Measurements from ENCODE around the gene HS3ST2. TPM values are rescaled to one million over a fixed set of nuclear protein-coding genes. Genes with fewer than 3 reads are reported as not detected.
"Not testable (repeated sequence)": the region's sequence is repeated elsewhere in the genome, so short reads cannot be mapped to it uniquely, and the experiment has no call there.

Gene HS3ST2
- total and polyA plus RNA-seq, 5 donors from 2014 or later = not detected

GRCh38 chr16:22813223-22813947, 577 bp upstream of the HS3ST2 start:
- Histone ChIP-seq H3K4me3 (ENCODE audit: low read depth, low read length) (no peak overlapping the region), H3K36me3 (ENCODE audit: control insufficient read depth, insufficient read depth, low read length) (no peaks in the 10 kb centered on the region), H3K27ac (ENCODE audit: insufficient read depth, low read length, poor library complexity, severe bottlenecking) (no peak overlapping the region), H3K4me1 (ENCODE audit: control insufficient read depth, insufficient read depth, low read length, poor library complexity, severe bottlenecking) (no peaks in the 10 kb centered on the region), H3K27me3 (ENCODE audit: control insufficient read depth, insufficient read depth, low read length) (peaks cover 9% of the 10 kb centered on the region), H3K9me3 (ENCODE audit: control insufficient read depth in 2 of 2, low read length in 2 of 2) (no peaks in the 10 kb centered on the region)
- H3K36me3 Mint-ChIP-seq = no peaks in the 10 kb centered on the region
- DNase-seq = peak in 1 of 3 donors; percentile 17
- no peak overlapping the region for H3K4me3 Mint-ChIP-seq
- peaks cover 0 to 2% (median 0%) of the 10 kb centered on the region in 4 donors for H3K4me1 Mint-ChIP-seq
- peaks cover 64% of the 10 kb centered on the region for H3K27me3 Mint-ChIP-seq
- H3K9me3 Mint-ChIP-seq = peaks cover 0 to 3% (median 0%) of the 10 kb centered on the region in 7 donors
- H3K27ac Mint-ChIP-seq = no peak overlapping the region
- ATAC-seq (ENCODE audit: low read depth in 2 of 2) = no peak

GRCh38 chr16:22814711-22815105, 746 bp downstream of the HS3ST2 start:
- ATAC-seq (ENCODE audit: low read depth in 2 of 2) (no peak), DNase-seq (no peak)
- Mint-ChIP-seq H3K27ac (no peak overlapping the region), H3K27me3 (peaks cover 64% of the 10 kb centered on the region), H3K4me1 (peaks cover 0 to 2% (median 0%) of the 10 kb centered on the region in 4 donors), H3K4me3 (no peak overlapping the region), H3K36me3 (no peaks in the 10 kb centered on the region), H3K9me3 (peaks cover 0 to 3% (median 0%) of the 10 kb centered on the region in 7 donors)
- Histone ChIP-seq H3K4me1 (ENCODE audit: control insufficient read depth, insufficient read depth, low read length, poor library complexity, severe bottlenecking) (no peaks in the 10 kb centered on the region), H3K9me3 (ENCODE audit: control insufficient read depth in 2 of 2, low read length in 2 of 2) (no peaks in the 10 kb centered on the region), H3K36me3 (ENCODE audit: control insufficient read depth, insufficient read depth, low read length) (no peaks in the 10 kb centered on the region), H3K4me3 (ENCODE audit: low read depth, low read length) (no peak overlapping the region), H3K27ac (ENCODE audit: insufficient read depth, low read length, poor library complexity, severe bottlenecking) (no peak overlapping the region), H3K27me3 (ENCODE audit: control insufficient read depth, insufficient read depth, low read length) (peaks cover 6% of the 10 kb centered on the region)

GRCh38 chr16:22815863-22816262, 1.9 kb downstream of the HS3ST2 start:
- Mint-ChIP-seq H3K4me1 (peaks cover 0 to 2% (median 0%) of the 10 kb centered on the region in 4 donors), H3K9me3 (peaks cover 0 to 3% (median 0%) of the 10 kb centered on the region in 7 donors), H3K36me3 (no peaks in the 10 kb centered on the region), H3K27ac (no peak overlapping the region), H3K4me3 (no peak overlapping the region), H3K27me3 (peaks cover 58% of the 10 kb centered on the region)
- ATAC-seq (ENCODE audit: low read depth in 2 of 2) (no peak), DNase-seq (no peak)
- Histone ChIP-seq H3K9me3 (ENCODE audit: control insufficient read depth in 2 of 2, low read length in 2 of 2) (no peaks in the 10 kb centered on the region), H3K27ac (ENCODE audit: insufficient read depth, low read length, poor library complexity, severe bottlenecking) (no peak overlapping the region), H3K4me3 (ENCODE audit: low read depth, low read length) (no peak overlapping the region), H3K27me3 (ENCODE audit: control insufficient read depth, insufficient read depth, low read length) (peaks cover 6% of the 10 kb centered on the region), H3K4me1 (ENCODE audit: control insufficient read depth, insufficient read depth, low read length, poor library complexity, severe bottlenecking) (no peaks in the 10 kb centered on the region), H3K36me3 (ENCODE audit: control insufficient read depth, insufficient read depth, low read length) (no peaks in the 10 kb centered on the region)

- Histone ChIP-seq H3K27ac (ENCODE audit: insufficient read depth, low read length, poor library complexity, severe bottlenecking) (no peak overlapping the region), H3K27me3 (ENCODE audit: control insufficient read depth, insufficient read depth, low read length) (peaks cover 6% of the 10 kb centered on the region), H3K9me3 (ENCODE audit: control insufficient read depth in 2 of 2, low read length in 2 of 2) (no peaks in the 10 kb centered on the region), H3K4me3 (ENCODE audit: low read depth, low read length) (no peak overlapping the region), H3K4me1 (ENCODE audit: control insufficient read depth, insufficient read depth, low read length, poor library complexity, severe bottlenecking) (no peaks in the 10 kb centered on the region), H3K36me3 (ENCODE audit: control insufficient read depth, insufficient read depth, low read length) (no peaks in the 10 kb centered on the region)
- Mint-ChIP-seq H3K9me3 (peaks cover 0 to 3% (median 0%) of the 10 kb centered on the region in 7 donors), H3K27ac (no peak overlapping the region), H3K27me3 (peaks cover 52% of the 10 kb centered on the region), H3K4me3 (no peak overlapping the region), H3K36me3 (no peaks in the 10 kb centered on the region), H3K4me1 (peaks cover 0 to 2% (median 0%) of the 10 kb centered on the region in 4 donors)
- DNase-seq (no peak), ATAC-seq (ENCODE audit: low read depth in 2 of 2) (no peak)
Measured at GRCh38 chr16:22816475-22816874, 2.5 kb downstream of the HS3ST2 start.

- H3K9me3 ChIP-seq (ENCODE audit: control insufficient read depth in 2 of 2, low read length in 2 of 2); DNase-seq; H3K27ac Mint-ChIP-seq; H3K4me3 ChIP-seq (ENCODE audit: low read depth, low read length); H3K36me3 ChIP-seq (ENCODE audit: control insufficient read depth, insufficient read depth, low read length); H3K36me3 Mint-ChIP-seq; H3K27ac ChIP-seq (ENCODE audit: insufficient read depth, low read length, poor library complexity, severe bottlenecking); H3K27me3 ChIP-seq (ENCODE audit: control insufficient read depth, insufficient read depth, low read length); ATAC-seq (ENCODE audit: low read depth in 2 of 2); H3K4me1 Mint-ChIP-seq; H3K4me1 ChIP-seq (ENCODE audit: control insufficient read depth, insufficient read depth, low read length, poor library complexity, severe bottlenecking); H3K9me3 Mint-ChIP-seq; H3K4me3 Mint-ChIP-seq: not testable (repeated sequence)
- peaks cover 30% of the 10 kb centered on the region for H3K27me3 Mint-ChIP-seq
Measured at GRCh38 chr16:22818736-22819135, 4.8 kb downstream of the HS3ST2 start.

- Histone ChIP-seq H3K27ac (ENCODE audit: insufficient read depth, low read length, poor library complexity, severe bottlenecking) (no peak overlapping the region), H3K36me3 (ENCODE audit: control insufficient read depth, insufficient read depth, low read length) (no peaks in the 10 kb centered on the region), H3K9me3 (ENCODE audit: control insufficient read depth in 2 of 2, low read length in 2 of 2) (no peaks in the 10 kb centered on the region), H3K4me1 (ENCODE audit: control insufficient read depth, insufficient read depth, low read length, poor library complexity, severe bottlenecking) (no peaks in the 10 kb centered on the region), H3K4me3 (ENCODE audit: low read depth, low read length) (no peak overlapping the region), H3K27me3 (ENCODE audit: control insufficient read depth, insufficient read depth, low read length) (peaks cover 4% of the 10 kb centered on the region)
- peaks cover 44% of the 10 kb centered on the region for H3K27me3 Mint-ChIP-seq
- no peaks in the 10 kb centered on the region for H3K4me1 Mint-ChIP-seq
- no peak for DNase-seq
- ATAC-seq (ENCODE audit: low read depth in 2 of 2) = no peak
- no peak overlapping the region for H3K4me3 Mint-ChIP-seq
- no peak overlapping the region for H3K27ac Mint-ChIP-seq
- no peaks in the 10 kb centered on the region for H3K36me3 Mint-ChIP-seq
- no peaks in the 10 kb centered on the region for H3K9me3 Mint-ChIP-seq
Measured at GRCh38 chr16:22838681-22839080, 24.7 kb downstream of the HS3ST2 start.

- not testable (repeated sequence) for H3K27ac ChIP-seq (ENCODE audit: insufficient read depth, low read length, poor library complexity, severe bottlenecking); H3K4me3 ChIP-seq (ENCODE audit: low read depth, low read length); ATAC-seq (ENCODE audit: low read depth in 2 of 2); H3K27ac Mint-ChIP-seq; DNase-seq; H3K4me3 Mint-ChIP-seq; H3K4me1 Mint-ChIP-seq; H3K36me3 ChIP-seq (ENCODE audit: control insufficient read depth, insufficient read depth, low read length); H3K9me3 ChIP-seq (ENCODE audit: control insufficient read depth in 2 of 2, low read length in 2 of 2); H3K9me3 Mint-ChIP-seq; H3K36me3 Mint-ChIP-seq; H3K27me3 ChIP-seq (ENCODE audit: control insufficient read depth, insufficient read depth, low read length); H3K4me1 ChIP-seq (ENCODE audit: control insufficient read depth, insufficient read depth, low read length, poor library complexity, severe bottlenecking)
- peaks cover 45% of the 10 kb centered on the region for H3K27me3 Mint-ChIP-seq
Measured at GRCh38 chr16:22842031-22842430, 28.1 kb downstream of the HS3ST2 start.

GRCh38 chr16:22843122-22843521, 29.2 kb downstream of the HS3ST2 start:
- Histone ChIP-seq H3K27ac (ENCODE audit: insufficient read depth, low read length, poor library complexity, severe bottlenecking) (no peak overlapping the region), H3K36me3 (ENCODE audit: control insufficient read depth, insufficient read depth, low read length) (no peaks in the 10 kb centered on the region), H3K9me3 (ENCODE audit: control insufficient read depth in 2 of 2, low read length in 2 of 2) (no peaks in the 10 kb centered on the region), H3K4me3 (ENCODE audit: low read depth, low read length) (no peak overlapping the region), H3K27me3 (ENCODE audit: control insufficient read depth, insufficient read depth, low read length) (peaks cover 4% of the 10 kb centered on the region), H3K4me1 (ENCODE audit: control insufficient read depth, insufficient read depth, low read length, poor library complexity, severe bottlenecking) (no peaks in the 10 kb centered on the region)
- Mint-ChIP-seq H3K27ac (no peak overlapping the region), H3K36me3 (no peaks in the 10 kb centered on the region), H3K4me1 (no peaks in the 10 kb centered on the region), H3K27me3 (peaks cover 50% of the 10 kb centered on the region), H3K4me3 (no peak overlapping the region), H3K9me3 (peaks cover 0 to 2% (median 0%) of the 10 kb centered on the region in 7 donors)
- DNase-seq = no peak
- ATAC-seq (ENCODE audit: low read depth in 2 of 2) = no peak
